GM21737 (cell line): Measurements from ENCODE around the gene SERTM2.
"Not testable (repeated sequence)": the region's sequence is repeated elsewhere in the genome, so short reads cannot be mapped to it uniquely, and the experiment has no call there.

ENCODE experiments used
- ATAC-seq: cut with Tn5 transposase; IDR thresholded peaks from one replicate; pipeline ENCODE4 v1.9.1; 2021; ENCODE audit warnings: mild to moderate bottlenecking, moderate library complexity; ENCODE audit not compliant: unreplicated experiment

The SERTM2 gene

DNA sequence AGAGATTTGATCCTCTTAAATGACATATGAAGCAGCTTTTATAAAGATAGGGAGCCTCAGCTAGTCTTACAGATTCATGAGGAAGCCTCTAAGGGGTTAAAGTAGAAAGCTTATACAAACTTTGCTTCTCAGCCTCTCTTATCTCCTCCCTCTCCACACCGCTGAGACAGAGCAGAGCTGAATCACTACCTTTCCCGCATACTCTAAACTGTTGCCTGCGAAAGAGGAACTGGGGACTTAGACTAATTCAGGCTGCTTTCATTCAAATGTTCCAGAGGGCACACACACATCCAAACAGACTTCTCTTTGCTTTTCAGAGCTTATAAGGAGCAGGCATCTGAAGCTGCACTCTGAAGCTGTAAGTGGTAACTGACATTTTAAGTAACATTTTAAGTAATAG lies at the start of gene SERTM2:
Gene SERTM2, plus strand, starts transcription at position 169 of the 400 bp plus-strand sequence. CDS start 7,213 bp downstream, outside the sequence.
- ATAC-seq, result peak; percentile 64

DNA sequence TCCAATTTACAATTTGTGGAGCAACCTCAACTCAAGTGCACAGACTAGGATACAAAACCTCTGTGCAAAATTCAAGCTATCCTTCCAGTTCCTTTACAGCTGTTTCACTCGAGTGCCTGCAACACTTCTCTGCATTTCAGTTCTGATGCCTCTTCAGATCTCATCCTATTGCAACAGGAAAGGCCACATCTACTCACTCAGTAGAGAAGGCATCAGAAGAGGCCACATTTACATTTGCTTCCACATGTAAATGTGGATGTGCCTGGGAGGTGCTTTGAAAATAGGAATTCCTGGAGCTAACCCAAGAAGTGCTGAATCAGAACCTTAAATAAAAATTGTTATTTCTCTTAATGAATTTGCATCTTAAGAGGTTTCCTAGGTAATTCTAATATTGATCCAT lies 45.8 kb upstream of the SERTM2 start:
- ATAC-seq, result no peak

DNA sequence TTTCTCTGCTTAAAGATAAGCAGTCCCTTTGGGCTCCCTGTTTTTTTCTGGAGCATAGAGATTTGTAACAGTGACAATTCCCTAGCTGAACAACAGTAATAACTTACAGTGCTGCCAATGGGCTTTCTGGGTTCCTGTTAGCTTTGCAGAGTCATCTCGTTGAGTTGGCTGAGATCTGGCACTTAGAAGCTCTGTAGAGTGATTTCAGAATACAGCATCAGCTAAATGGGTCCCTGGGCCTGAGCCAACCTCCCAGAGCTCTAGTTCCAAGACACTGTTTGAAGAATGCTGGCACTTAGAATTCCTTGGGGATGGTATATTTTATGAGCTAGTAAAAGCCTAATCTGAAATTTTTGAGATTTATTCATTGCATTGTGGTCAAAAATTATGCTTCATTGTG lies 43.5 kb upstream of the SERTM2 start:
- no peak for ATAC-seq

DNA sequence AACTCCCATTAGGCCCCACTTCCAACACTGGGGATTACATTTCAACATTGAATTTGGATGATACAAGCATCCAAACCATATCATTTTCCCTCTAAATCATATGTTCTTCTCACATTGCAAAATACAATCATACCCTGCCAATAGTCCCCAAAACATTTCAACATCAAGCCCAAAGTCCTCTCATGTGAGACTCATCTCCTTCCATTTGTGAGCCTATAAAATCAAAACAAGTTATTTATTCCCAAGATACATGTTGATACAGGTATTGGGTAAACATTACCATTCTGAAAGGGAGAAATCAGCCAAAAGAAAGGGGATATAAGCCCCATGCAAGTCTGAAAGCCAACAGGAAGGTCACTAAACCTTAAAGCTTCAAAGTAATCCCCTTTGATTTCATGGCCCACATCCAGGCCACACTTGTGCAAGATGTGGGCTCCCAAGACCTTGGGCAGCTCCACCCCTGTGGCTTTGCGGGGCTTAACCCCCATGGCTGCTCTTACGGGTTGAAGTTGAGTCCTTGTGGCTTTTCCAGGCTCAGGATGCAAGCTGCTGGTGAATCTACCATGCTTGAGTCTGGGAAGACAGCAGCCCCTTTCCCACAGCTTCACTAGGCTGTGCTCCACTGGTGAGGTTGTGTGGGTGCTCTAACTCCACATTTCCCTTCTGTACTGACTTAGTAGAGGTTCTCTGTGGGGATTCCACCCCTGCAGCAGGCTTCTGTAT lies 40.6 kb upstream of the SERTM2 start:
- ATAC-seq, result no peak

DNA sequence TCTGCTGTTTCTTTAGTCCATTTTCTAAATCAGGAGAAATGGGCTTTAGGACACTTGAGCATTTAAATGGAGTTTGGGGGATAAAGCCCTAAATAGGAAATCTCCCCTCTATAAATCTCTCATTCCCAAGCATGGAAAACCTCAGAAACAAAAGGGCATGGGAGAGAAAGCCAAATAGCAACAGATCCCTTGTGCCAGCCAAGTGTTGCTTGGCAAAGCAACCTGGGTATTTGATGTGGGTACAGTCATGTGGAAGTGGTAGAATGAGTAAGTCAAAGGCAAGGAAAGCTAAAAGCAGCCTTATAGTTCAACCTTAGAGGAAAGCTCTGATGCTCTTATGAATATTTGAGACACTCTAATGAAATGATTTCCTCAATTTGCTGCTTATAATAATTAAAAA lies 29.5 kb upstream of the SERTM2 start:
- no peak for ATAC-seq

DNA sequence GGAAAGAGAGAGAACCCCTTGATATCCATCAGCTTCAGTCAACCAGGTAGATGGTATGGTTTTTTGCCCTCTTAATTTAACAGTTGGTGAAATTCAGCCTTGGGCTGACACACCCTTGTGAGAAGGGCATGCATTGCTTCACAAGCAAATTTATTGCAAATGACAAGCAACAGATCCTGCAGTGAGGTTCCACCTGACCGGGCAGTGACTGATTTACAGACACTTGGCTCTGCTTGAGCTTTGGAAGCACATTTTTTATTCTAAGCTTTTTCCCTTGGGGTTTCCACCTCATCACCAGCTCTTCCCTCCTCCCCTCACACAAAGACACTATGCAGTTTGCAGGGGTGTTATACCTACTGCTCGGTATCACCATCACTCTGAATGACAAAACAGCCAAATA lies 28.3 kb upstream of the SERTM2 start:
- ATAC-seq, result no peak

DNA sequence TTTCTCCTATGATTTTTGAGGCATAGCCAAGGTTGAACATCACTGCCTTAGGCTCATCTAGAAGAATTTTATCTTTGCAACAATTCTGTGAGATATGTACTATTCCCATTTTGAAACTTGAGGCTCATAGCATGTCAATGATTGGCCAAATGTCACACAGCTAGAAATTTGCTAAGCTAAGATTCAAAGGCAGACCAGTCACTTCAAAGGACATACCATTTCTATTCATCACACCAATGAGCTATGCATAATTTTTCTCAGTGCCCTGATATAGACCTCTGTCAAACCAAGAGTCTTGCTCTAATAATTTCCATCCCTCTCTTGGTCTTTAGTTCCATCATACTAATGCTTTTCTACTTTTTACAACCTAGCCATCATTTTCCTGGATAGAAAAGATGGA lies 27.6 kb upstream of the SERTM2 start:
- no peak for ATAC-seq

DNA sequence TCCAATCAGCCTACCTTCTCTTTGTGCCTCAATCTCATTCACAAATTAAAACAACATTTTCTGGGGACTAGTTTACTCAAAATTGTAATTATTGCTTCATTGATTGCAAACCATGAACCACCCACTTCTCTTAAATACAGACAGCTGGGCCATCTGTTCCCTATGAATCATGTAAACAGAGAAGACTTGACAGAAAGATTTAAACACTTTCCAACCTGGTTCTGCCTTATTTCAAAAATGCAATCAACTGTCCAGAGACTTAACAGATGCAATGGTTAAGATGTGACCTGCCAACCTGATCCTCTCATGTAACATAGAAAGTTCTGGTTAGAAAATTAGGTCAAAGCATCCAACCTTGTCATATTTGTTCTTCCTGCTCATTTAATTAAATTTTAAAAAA lies 20.8 kb upstream of the SERTM2 start:
- no peak for ATAC-seq

DNA sequence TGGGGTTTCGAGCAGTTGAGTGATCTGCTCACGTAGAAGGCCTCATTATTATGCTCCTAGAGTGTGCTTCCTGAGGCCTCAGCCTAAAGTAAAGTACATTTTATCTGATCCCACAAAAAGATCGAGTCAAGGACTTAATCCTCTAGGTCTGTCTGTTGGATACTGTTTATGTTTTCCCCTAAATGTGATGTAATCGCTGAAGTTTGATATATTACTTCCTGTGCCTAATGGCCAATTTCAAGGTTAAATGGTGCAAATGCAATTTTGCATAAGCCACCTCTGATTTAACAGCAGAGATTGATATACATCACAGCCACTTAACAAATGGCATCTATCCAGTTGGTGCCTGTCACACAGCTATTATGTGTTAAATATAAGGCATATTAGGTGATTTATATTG lies 19.4 kb upstream of the SERTM2 start:
- ATAC-seq, result no peak

DNA sequence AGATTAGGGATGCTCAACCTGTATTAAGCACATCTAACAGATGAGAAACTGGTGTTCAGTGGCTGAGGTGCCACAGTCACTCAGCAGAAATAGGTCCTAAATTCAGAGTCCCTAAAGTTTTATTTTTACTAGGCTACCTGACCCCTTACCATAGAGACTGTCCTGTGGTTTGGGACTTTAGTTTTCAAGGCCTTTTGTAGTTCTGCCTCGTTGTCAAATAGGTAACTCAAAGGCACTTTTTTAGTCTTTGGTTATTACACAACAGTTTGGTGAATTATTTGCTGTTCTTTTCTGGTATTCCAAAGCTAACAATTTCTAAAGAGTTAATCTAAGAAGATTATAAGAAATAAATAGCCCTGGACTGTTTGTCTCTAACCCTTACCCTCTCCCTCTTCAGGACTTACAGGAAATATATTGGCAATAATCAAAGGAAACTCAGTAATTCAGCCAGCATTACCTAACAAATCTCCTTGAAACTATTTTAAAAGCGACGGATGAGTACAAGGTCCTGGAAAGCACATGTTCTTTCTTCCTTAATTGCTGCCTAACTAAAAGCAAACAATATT lies 12.8 kb upstream of the SERTM2 start:
- ATAC-seq, result no peak

DNA sequence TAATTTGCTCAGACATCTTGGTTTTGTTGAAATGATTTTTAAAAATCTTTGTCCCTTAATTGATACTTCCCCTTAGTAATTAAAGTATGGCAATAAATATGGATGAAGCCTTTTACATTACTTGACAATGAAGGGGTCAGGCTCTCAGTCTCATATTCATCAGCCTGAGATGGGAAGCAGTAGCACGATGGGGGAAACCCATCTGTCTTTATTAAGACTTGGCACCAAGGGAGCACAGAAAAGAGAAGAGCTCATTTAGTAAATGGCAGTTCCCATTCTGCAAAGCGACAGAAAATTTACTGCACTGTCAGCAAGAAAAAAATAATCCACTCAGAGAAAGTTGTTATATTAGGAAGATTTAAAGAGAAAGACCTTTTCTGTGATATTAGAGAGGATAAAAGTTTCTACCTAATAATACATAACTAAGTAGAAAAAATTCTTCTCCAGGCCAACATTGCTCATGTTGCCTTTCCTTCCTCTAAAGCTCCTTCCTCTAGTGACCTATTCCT lies 7.9 kb upstream of the SERTM2 start:
- no peak for ATAC-seq

DNA sequence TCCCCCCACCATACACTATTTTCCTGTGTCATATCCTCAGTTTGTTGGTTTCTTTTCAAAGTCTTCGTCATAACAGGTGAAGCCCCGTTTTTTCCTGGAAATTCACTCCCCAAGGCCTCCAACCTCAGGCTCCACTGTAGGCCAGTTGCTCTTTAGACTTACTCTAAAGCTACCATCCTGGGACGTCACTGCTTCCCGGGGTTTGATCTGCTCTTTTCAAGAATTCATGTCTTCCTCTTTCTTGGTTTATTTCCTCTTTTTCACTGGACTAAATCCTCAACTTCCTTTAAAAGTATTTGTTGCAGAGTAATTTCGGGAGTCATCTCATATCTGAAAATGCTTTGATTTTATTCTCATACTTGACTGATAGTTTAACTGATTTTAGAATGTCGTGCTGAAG lies 6.5 kb upstream of the SERTM2 start:
- ATAC-seq, result no peak

DNA sequence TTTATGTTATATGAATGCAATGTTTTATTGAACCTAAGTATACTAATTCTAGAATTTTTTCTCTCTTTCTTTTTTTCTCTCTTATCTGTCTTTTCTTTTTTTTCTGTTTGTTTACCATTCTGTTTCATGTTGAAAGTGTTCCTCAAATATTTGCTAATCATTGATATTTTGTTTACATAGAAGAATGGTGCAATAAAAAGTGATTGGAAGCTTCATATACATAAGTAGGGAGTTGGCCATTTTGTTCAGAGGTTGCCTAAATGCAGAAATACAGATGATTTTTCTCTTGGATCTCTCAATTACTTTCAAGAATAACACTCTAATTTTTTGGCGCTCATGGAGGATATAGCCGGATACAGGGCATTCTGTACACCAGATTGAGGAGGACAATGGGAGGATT lies 5.7 kb upstream of the SERTM2 start:
- no peak for ATAC-seq

DNA sequence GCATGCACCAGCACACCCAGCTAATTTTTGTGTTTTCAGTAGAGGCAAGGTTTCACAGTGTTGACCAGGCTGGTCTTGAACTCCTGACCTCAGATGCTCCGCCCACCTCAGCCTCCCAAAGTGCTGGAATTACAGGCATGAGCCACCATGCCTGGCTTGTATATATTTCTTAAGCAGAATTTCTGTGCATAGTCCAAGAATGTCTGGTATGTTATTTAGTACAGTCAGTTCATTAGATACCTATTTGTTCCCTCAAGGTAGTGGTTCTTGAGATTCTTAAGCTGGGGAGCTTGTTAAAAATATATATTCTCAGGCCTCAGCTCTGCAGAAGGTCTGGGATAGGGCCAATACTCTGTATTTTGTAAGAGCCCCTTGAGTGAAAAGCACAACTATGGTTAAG lies 4.6 kb upstream of the SERTM2 start:
- ATAC-seq, result no peak

DNA sequence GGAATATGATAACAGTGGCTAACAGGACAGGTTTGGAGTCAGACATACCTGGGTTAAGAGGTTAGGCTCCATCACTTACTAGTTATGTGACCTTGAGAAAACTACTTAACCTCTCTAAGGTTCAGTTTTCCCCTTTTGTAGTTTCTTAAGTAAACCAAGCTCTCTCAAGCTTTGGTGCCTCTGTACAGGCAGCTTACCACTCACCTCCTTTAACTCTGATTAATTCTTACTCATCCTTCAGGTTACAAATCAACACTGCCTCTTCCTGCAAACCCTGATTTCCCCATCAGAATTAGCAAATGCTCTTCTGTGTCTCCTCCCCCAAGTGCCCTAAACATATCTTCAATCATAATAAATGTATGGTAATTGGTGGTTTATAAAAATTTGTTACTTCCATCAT lies 3.5 kb upstream of the SERTM2 start:
- no peak for ATAC-seq

DNA sequence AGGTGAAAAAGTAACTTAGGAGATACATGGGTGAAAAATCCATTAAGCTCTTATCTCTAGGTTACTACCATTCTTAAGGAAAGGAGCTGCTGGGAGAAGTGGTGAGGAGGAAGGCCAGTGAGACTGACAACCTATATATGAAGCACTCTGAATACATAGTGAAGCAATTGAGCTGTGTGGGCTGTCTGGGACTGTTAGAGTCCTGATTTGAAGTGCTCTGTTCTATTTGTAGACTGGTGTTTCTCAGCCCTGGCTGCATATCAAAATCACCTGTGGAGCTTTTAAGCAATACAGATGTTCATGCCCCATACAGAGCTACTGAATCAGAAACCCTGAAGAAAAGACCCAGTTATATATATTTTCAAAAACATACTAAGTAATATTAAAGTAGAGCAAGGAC lies 3.9 kb downstream of the SERTM2 start:
- ATAC-seq, result no peak

DNA sequence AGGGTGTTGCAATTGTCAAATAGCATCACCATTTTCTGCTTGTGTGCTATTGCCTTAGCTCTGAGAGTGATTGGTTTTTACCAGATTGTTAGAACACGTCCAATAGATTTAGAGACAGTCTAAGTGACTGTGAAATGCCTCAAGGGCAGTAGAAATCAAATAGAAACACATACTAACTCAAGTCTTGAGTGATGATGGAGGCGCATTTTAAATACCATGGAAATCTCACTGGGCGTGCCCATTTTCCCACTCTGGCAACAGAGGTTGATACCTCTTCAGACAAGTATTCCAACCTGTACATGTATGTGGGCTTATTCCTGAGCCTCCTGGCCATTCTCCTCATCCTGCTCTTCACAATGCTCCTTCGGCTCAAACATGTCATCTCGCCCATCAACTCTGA lies 7.2 kb downstream of the SERTM2 start:
- ATAC-seq, result no peak

DNA sequence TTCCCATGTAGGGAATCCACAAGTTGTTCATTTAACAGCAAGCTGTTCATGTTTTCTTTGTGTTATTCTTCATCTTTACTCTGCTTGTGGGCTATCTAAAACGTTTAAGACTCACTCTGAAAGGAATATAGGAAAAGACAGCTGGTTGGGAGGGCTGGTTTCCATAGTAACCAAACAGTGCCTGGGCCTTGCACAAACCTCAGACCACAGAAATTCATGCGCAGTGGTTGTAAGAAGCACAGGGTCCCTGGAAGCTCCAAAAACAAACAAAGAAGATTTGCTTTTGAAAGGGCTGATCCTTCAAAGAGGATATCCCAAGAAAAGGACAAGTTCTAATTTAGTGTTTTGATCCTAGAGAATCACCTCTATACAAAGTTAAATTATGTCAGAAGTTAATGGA lies 7.8 kb downstream of the SERTM2 start:
- ATAC-seq, result no peak

DNA sequence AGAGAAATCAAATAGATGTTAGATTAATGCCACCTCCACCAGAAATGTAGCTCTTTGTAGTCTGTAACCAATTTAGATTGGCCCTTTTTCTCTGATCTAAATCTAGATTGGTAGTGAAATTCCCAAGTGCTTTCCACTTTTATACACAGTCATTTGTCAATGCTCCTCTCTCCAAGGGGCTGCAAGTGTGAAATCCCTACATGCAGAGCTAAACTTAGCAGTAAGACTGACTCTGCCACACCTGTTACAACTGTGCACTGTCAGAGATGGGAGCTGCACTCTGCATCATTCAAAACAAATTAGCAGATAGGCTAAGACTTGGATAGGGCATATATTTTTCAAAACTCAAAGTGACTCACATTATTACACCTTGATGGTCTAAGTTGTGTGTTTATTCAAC lies 9.1 kb downstream of the SERTM2 start:
- ATAC-seq, result no peak

DNA sequence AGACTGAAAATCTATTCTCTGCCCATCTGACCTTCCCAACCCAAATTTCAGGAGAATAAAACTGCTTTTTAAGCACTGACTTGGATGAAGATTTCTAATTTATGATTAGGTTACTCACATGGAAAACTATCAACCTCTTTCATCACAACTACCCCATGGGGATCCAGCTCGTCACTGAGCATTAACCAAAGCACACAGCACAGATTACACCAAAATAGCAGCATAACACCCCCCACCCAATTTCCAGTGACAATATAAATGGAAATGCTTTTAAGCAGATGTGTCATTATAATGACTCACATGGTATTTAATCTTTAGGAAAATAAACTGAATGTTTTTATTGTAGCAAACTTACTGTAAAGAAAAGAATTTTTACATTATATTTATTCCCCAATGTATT lies 9.7 kb downstream of the SERTM2 start:
- ATAC-seq, result no peak

DNA sequence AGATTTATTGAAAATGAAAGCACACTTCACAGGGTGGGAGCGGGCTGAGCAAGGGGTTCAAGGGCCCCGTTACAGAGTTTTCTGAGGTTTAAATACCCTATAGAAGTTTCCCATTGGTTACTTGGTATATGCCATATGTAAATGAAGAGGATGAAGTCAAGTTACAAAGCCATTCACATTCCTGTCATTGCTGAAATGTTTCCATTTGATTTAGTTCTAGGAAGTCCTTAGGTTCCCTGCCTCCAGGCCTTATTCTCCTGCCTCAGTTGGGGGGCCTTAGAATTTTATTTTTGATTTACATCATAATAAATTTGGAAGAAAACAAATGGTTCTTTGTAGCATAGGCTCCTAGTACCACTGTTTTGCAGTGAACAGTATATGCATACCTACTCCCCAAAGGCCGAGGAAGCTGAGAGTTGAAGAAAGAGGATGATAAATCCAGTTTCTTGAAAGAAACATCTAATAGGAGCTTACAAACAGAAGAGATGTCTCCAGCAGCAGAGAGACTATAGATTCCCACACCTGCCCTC lies 31.8 kb downstream of the SERTM2 start:
- no peak for ATAC-seq

DNA sequence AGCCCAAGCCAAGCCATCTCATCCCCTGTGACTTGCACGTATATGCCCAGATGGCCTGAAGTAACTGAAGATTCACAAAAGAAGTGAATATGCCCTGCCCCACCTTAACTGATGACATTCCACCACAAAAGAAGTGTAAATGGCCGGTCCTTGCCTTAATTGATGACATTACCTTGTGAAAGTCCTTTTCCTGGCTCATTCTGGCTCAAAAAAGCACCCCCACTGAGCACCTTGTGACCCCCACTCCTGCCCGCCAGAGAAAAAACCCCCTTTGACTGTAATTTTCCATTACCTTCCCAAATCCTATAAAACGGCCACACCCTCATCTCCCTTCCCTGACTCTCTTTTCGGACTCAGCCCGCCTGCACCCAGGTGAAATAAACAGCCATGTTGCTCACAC lies 37.8 kb downstream of the SERTM2 start:
- not testable (repeated sequence) for ATAC-seq
